Measurements from ENCODE around the gene PSMA3. TPM values are rescaled to one million over a fixed set of nuclear protein-coding genes. Genes with fewer than 3 reads are reported as not detected.

Gene PSMA3
- total and polyA plus RNA-seq, 2 of the 8 experiments (the other 6 are each of a cell fraction or from before 2014, with no cell fraction given) = 285 to 507 TPM

- Histone ChIP-seq H3K4ac (replicated peaks; ENCODE audit: insufficient read length, low read depth, low read length) (no peak overlapping the region), H2BK12ac (ENCODE audit: low read depth, low read length) (no peak overlapping the region), H4K5ac (ENCODE audit: insufficient read length, low read depth, low read length) (no peak overlapping the region), H2BK5ac (ENCODE audit: low read depth, low read length) (no peak overlapping the region), H4K91ac (replicated peaks; ENCODE audit: insufficient read length, low read length) (no peak overlapping the region), H2BK15ac (ENCODE audit: low read length) (no peak overlapping the region), H2AFZ (ENCODE audit: low read length) (no peak overlapping the region), H3K36me3 (ENCODE audit: control insufficient read depth in 2 of 4, insufficient read depth in 4 of 4, low read length in 3 of 4) (peaks cover 4 to 36% (median 10%) of the 10 kb centered on the region in 4 experiments; a peak in 5 of 8 replicates), H3K27me3 (replicated peaks in 1 of 4; ENCODE audit: control insufficient read depth in 3 of 4, extremely low read depth in 1 of 4, insufficient read depth in 3 of 4, low read length in 3 of 4) (no peaks in the 10 kb centered on the region), H3K56ac (replicated peaks; ENCODE audit: insufficient read length, low read depth, low read length) (no peak overlapping the region), H4K8ac (ENCODE audit: extremely low read depth, insufficient read depth, low read length) (no peak overlapping the region), H2AK5ac (ENCODE audit: low read depth, low read length) (no peak overlapping the region), H3K18ac (ENCODE audit: extremely low read depth, low read length) (no peak overlapping the region), H3K4me1 (replicated peaks in 1 of 4; ENCODE audit: control insufficient read depth in 3 of 4, insufficient read depth in 4 of 4, low read length in 3 of 4) (no peaks in the 10 kb centered on the region), H3K4me3 (ENCODE audit: extremely low read depth in 1 of 4, insufficient read depth in 2 of 4, low read depth in 3 of 4, low read length in 4 of 4) (no peak overlapping the region), H3K79me1 (ENCODE audit: low read depth, low read length) (no peaks in the 10 kb centered on the region; the same call in 1 of the 2 replicates), H2BK20ac (ENCODE audit: low read length) (no peak overlapping the region), H3K4me2 (ENCODE audit: insufficient read depth in 1 of 2, low read depth in 2 of 2, low read length in 2 of 2) (no peak overlapping the region), H4K20me1 (replicated peaks in 1 of 2; ENCODE audit: control insufficient read depth in 1 of 2, insufficient read depth in 2 of 2, low read length in 2 of 2) (no peaks in the 10 kb centered on the region), H3K79me2 (ENCODE audit: control insufficient read depth in 1 of 2, insufficient read depth in 2 of 2, low read length in 2 of 2) (peaks cover 0 to 13% of the 10 kb centered on the region in 2 experiments; a peak in 2 of 4 replicates), H3K23me2 (ENCODE audit: low read depth, low read length) (no peaks in the 10 kb centered on the region), H3K23ac (ENCODE audit: insufficient read length) (no peak overlapping the region), H3K9me3 (ENCODE audit: insufficient read depth in 2 of 2, low read depth in 1 of 2, low read length in 1 of 2) (no peaks in the 10 kb centered on the region), H3K14ac (ENCODE audit: insufficient read length) (no peak overlapping the region), H2BK120ac (replicated peaks; ENCODE audit: low read depth, low read length) (no peak overlapping the region), H3K27ac (ENCODE audit: low read depth, low read length) (no peak overlapping the region), H3K9ac (replicated peaks in 1 of 4; ENCODE audit: extremely low read depth in 1 of 4, low read depth in 3 of 4, low read length in 3 of 4) (no peak overlapping the region)
- CTCF ChIA-PET (ENCODE audit: partially characterized antibody) = no interaction called here
- FAIRE-seq = peak; percentile 36
- WGBS, 2 experiments (ENCODE audit: extremely low coverage in 1 of 2, insufficient coverage in 1 of 2, insufficient read length in 1 of 2, insufficient replicate concordance in 2 of 2, low coverage in 1 of 2, low lambda C conversion rate in 2 of 2, missing lambda C conversion rate in 1 of 2) = 91% methylated on average over 2 of the region's 2 CpGs; no CpG with 5 or more reads in 1 of the 2 experiments
- POLR2A ChIA-PET (ENCODE audit: partially characterized antibody) = interaction anchor here (0.7 to 1.2 kb wide), 2 partner anchors 13 to 61 kb away, joined by 4 to 5 read pairs; partner anchors contain the start of gene PSMA3
- DNase-seq (ENCODE audit: low read depth in 1 of 2, low spot score in 2 of 2) = no peak
- TF ChIP-seq SIN3A (conservative IDR thresholded peaks at IDR 0.05 in 1 of 2, IDR thresholded peaks at IDR 0.05 in 1 of 2; ENCODE audit: low read depth in 1 of 2, low read length in 2 of 2) (no peak), CHD2 (IDR thresholded peaks at IDR 0.05; ENCODE audit: low read length) (no peak), TEAD4 (IDR thresholded peaks at IDR 0.05; ENCODE audit: low read depth, low read length) (no peak), ATF3 (IDR thresholded peaks at IDR 0.05; ENCODE audit: insufficient read depth, low read depth, low read length) (no peak), RFX5 (IDR thresholded peaks at IDR 0.05; ENCODE audit: borderline replicate concordance, low read depth, low read length) (no peak), HDAC2 (IDR thresholded peaks at IDR 0.05; ENCODE audit: borderline replicate concordance in 1 of 2, low read depth in 2 of 2, low read length in 2 of 2) (no peak), SAP30 (IDR thresholded peaks at IDR 0.05; ENCODE audit: insufficient read depth, insufficient replicate concordance, low read length) (no peak), CEBPB (IDR thresholded peaks at IDR 0.05; ENCODE audit: low read depth, low read length) (no peak), MAX (IDR thresholded peaks at IDR 0.05) (no peak), ZNF274 (IDR thresholded peaks at IDR 0.05; ENCODE audit: borderline replicate concordance, extremely low read depth, low read length) (no peak), JUND (IDR thresholded peaks at IDR 0.05; ENCODE audit: low read length) (no peak), TAF1 (IDR thresholded peaks at IDR 0.05; ENCODE audit: low read depth, low read length) (no peak)
Measured at GRCh38 chr14:58305730-58306129, 61.1 kb downstream of the PSMA3 start.
